H1 (cell line): ENCODE results near the gene DYNC1H1. TPM values are rescaled to one million over a fixed set of nuclear protein-coding genes. Genes with fewer than 3 reads are reported as not detected.

Experiments
- ASH2L ChIP-seq: fragments of 200-600, 300-600 bp; sonication (generic); IDR thresholded peaks from one replicate; pipeline ENCODE4 v1.7.1; 2017; ENCODE audit warnings: low read length
- CTCF ChIP-seq, 3 experiments: IDR thresholded peaks; 1 replicate in 2 of 3; 2 replicates in 1 of 3; pipeline versions ENCODE4 v1.5.1 to v1.6.1; 2011; ENCODE audit warnings: low read length in 3 of 3, mild to moderate bottlenecking in 3 of 3, inconsistent platforms in 2 of 3, low read depth in 1 of 3, moderate library complexity in 1 of 3; ENCODE audit not compliant: insufficient read depth in 1 of 3; ENCODE audit errors: control extremely low read depth in 1 of 3
- EP300 ChIP-seq, 2 experiments: IDR thresholded peaks; 1 replicate in 1 of 2; 2 replicates in 1 of 2; pipeline ENCODE4 v1.6.1; 2011 to 2012; ENCODE audit warnings: low read depth in 2 of 2, low read length in 2 of 2, mild to moderate bottlenecking in 2 of 2, borderline replicate concordance in 1 of 2, inconsistent platforms in 1 of 2, moderate library complexity in 1 of 2
- EZH2 ChIP-seq: fragments of 200-600 bp; sonication (generic); IDR thresholded peaks from 2 replicates; pipeline ENCODE4 v1.7.1; 2012; ENCODE audit warnings: low read depth, mild to moderate bottlenecking, moderate library complexity, low read length, inconsistent platforms; ENCODE audit not compliant: severe bottlenecking
- NRF1 ChIP-seq: IDR thresholded peaks from 2 replicates; pipeline ENCODE4 v1.6.1; 2011; ENCODE audit warnings: mild to moderate bottlenecking, low read depth, low read length, improper control_type of control experiment
- RAD21 ChIP-seq, 2 experiments: IDR thresholded peaks in 1 of 2; conservative IDR thresholded peaks in 1 of 2; 2 replicates each; pipeline ENCODE4 v1.6.1; 2011; ENCODE audit warnings: low read depth in 2 of 2, low read length in 2 of 2, improper control_type of control experiment in 1 of 2, inconsistent platforms in 1 of 2, mild to moderate bottlenecking in 1 of 2, moderate library complexity in 1 of 2
- RBBP5 ChIP-seq: IDR thresholded peaks from 2 replicates; pipeline ENCODE4 v1.7.1; 2012; ENCODE audit warnings: low read depth, mild to moderate bottlenecking, inconsistent platforms, low read length, moderate library complexity, borderline replicate concordance
- TBP ChIP-seq: IDR thresholded peaks from 2 replicates; pipeline ENCODE4 v1.6.1; 2011; ENCODE audit warnings: low read depth, low read length, improper control_type of control experiment
- polyA plus RNA-seq, 7 experiments: library from polyadenylated mRNA; depleted of rRNA in 3 of 7; stranded (reverse) in 5 of 7; unstranded in 2 of 7; fragments of >200 nt in 5 of 7; fragments of 200-250 nt in 2 of 7; gene quantifications; 1 replicate in 5 of 7; 2 replicates in 1 of 7; 4 replicates in 1 of 7; pipeline versions ENCODE4 v1.2.1 to v1.2.3, GENCODE V29; 2011 to 2013; ENCODE audit warnings: missing spikeins in 2 of 7, mixed read lengths in 2 of 7
- total RNA-seq: library from RNA; stranded (reverse); fragmentation: NEBNext Ultra II Directional; extraction: Animal tissue kit (Norgen Biotek cat#: 25700); gene quantifications from 2 replicates; pipeline ENCODE4 v1.2.1, GENCODE V29; 2021

The DYNC1H1 gene
- total and polyA plus RNA-seq, 2 of the 8 experiments (the other 6 are each of a cell fraction or from before 2014, with no cell fraction given): 238 to 387 TPM

DNA sequence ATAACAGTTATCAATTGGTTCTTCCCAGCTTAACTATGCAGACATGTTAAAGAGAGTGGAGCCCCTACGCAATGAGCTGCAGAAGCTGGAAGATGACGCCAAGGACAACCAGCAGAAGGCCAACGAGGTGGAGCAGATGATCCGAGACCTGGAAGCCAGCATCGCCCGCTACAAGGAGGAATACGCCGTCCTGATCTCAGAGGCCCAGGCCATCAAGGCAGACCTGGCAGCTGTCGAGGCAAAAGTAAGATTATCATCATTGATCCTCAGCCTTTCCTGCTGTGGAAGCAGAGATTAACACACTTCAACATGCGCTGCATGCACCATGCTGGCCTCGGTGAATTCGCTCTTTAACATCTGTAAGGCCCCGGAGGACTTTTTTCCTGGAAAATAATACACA lies 68.9 kb downstream of the DYNC1H1 start (continued):
- TF ChIP-seq CTCF (IDR thresholded peaks at IDR 0.05; ENCODE audit: control extremely low read depth in 1 of 3, insufficient read depth in 1 of 3, low read depth in 1 of 3, low read length in 3 of 3) (no peak), RBBP5 (no peak), RAD21 (IDR thresholded peaks at IDR 0.05 in 1 of 2, conservative IDR thresholded peaks at IDR 0.05 in 1 of 2; ENCODE audit: low read depth in 2 of 2, low read length in 2 of 2) (no peak), NRF1 (no peak), EZH2 (no peak), EP300 (IDR thresholded peaks at IDR 0.05; ENCODE audit: borderline replicate concordance in 1 of 2, low read depth in 2 of 2, low read length in 2 of 2) (no peak), ASH2L (no peak), TBP (no peak)
